NT2/D1 (cell line): ENCODE data around the gene MBLAC1.
A peak's percentile ranks its signal among the peaks of the same experiment; 100 is the strongest.

ENCODE experiments used
- DNase-seq: peaks from one replicate; pipeline ENCODE4 v3.0.0-alpha.2; 2011; ENCODE audit warnings: low read depth, low spot score
- H3K27me3 ChIP-seq: 2 replicates; pipeline ENCODE4 v1.6.0; 2011; ENCODE audit warnings: mild to moderate bottlenecking; ENCODE audit not compliant: insufficient read length, insufficient read depth
- H3K36me3 ChIP-seq: 2 replicates; pipeline ENCODE4 v1.6.1; 2011; ENCODE audit warnings: mild to moderate bottlenecking, low read length, mixed read lengths; ENCODE audit not compliant: insufficient read depth, insufficient read length
- H3K4me1 ChIP-seq: 2 replicates; pipeline ENCODE4 v1.5.1; 2011; ENCODE audit not compliant: insufficient read depth, insufficient read length
- H3K4me3 ChIP-seq: 2 replicates; pipeline ENCODE4 v1.5.1; 2011; ENCODE audit warnings: low read depth; ENCODE audit not compliant: insufficient read length
- H3K9ac ChIP-seq: 2 replicates; pipeline ENCODE4 v1.6.0; 2011; ENCODE audit warnings: low read depth; ENCODE audit not compliant: insufficient read length
- H3K9me3 ChIP-seq: 2 replicates; pipeline ENCODE4 v1.5.1; 2011; ENCODE audit warnings: mild to moderate bottlenecking, low read length; ENCODE audit not compliant: insufficient read depth
- SUZ12 ChIP-seq: IDR thresholded peaks from 2 replicates; pipeline ENCODE4 v1.6.1; 2011; ENCODE audit not compliant: insufficient read length, insufficient read depth; ENCODE audit errors: extremely low read depth
- YY1 ChIP-seq: IDR thresholded peaks from 2 replicates; pipeline ENCODE4 v1.6.1; 2011; ENCODE audit not compliant: insufficient read length, insufficient read depth
- ZNF274 ChIP-seq: IDR thresholded peaks from 2 replicates; pipeline ENCODE4 v1.6.1; 2011; ENCODE audit warnings: mild to moderate bottlenecking, low read depth, low read length

Gene MBLAC1

DNA sequence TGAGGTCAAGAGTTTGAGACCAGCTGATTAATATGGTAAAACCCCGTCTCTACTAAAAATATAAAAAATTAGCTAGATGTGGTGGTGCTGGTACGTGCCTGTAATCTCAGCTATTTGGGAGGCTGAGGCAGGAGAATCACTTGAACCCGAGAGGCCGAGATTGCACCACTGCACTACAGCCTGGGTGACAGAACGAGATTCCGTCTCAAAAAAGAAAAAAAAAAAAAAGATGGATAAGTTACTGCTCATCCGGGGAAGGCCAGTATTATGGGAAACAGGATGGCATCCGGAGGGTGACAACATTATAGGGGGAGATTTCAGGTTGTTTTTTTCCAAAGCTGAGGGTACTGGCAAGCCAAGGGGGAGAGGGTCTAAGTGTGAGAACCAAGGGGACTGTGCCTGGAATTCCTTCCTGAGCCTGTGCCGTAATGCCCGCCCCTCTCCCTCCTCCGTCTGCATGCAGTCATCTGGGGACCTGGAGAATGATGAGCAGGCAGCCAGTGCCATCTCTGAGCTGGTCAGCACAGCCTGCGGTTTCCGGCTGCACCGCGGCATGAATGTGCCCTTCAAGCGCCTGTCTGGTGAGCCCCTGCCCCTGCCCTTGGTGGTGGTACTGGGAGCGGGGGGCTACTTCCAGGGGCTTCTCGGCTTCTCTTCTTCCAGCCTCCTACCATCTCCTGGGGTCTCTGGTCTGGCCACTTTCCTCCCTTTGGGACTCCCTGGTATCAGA, 26.3 kb downstream of the MBLAC1 start:
- no peak for TF ChIP-seq YY1
- TF ChIP-seq SUZ12: no peak
- TF ChIP-seq ZNF274: no peak
- Histone ChIP-seq H3K4me1 (peaks cover 19% of the 10 kb centered on the region), H3K4me3 (no peak overlapping the region), H3K9ac (no peak overlapping the region), H3K9me3 (no peaks in the 10 kb centered on the region), H3K36me3 (peaks cover 52% of the 10 kb centered on the region), H3K27me3 (no peaks in the 10 kb centered on the region)
- DNase-seq: no peak

DNA sequence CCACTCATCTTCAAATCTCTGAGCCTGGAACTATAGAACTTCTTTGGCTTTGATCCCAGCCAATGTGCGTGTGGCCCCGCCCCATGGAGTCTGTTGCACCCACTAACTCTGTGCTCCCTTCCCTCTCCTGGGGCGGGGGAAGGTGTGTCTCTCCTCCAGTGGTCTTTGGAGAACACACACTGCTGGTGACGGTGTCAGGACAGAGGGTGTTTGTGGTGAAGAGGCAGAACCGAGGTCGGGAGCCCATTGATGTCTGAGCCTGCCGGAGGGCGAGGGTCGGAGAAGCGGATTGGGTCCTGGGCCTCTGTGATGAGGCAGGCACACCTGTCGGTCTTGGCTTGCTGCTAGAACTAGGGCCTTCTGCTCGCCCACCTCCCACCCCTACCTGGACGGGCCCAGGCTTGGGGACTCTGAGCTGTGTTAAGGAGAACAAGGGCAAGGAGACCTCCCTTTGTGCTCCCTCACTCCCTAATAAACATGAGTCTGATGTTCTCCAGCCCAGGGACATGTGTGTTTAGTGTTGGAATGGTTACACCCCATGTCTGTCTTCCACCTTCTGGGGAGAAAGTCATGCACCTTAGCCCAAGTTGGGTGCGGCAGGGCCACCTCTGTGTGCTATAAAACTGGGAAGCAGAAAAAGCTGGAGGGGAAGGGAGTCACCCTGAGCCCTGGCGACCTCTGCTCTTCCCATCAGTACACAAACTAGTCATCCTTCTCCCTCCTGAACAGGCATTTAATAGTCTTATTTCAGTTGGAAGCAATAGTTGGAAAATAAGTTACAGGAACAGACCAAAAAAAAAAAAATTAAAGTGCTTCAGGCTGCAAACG, 27.2 kb downstream of the MBLAC1 start:
- Histone ChIP-seq H3K4me3 (no peak overlapping the region), H3K36me3 (peaks cover 52% of the 10 kb centered on the region), H3K27me3 (no peaks in the 10 kb centered on the region), H3K4me1 (peaks cover 19% of the 10 kb centered on the region), H3K9ac (peak overlapping the region; percentile 57), H3K9me3 (no peaks in the 10 kb centered on the region)
- TF ChIP-seq SUZ12 (no peak), ZNF274 (no peak), YY1 (no peak)
- DNase-seq: no peak

DNA sequence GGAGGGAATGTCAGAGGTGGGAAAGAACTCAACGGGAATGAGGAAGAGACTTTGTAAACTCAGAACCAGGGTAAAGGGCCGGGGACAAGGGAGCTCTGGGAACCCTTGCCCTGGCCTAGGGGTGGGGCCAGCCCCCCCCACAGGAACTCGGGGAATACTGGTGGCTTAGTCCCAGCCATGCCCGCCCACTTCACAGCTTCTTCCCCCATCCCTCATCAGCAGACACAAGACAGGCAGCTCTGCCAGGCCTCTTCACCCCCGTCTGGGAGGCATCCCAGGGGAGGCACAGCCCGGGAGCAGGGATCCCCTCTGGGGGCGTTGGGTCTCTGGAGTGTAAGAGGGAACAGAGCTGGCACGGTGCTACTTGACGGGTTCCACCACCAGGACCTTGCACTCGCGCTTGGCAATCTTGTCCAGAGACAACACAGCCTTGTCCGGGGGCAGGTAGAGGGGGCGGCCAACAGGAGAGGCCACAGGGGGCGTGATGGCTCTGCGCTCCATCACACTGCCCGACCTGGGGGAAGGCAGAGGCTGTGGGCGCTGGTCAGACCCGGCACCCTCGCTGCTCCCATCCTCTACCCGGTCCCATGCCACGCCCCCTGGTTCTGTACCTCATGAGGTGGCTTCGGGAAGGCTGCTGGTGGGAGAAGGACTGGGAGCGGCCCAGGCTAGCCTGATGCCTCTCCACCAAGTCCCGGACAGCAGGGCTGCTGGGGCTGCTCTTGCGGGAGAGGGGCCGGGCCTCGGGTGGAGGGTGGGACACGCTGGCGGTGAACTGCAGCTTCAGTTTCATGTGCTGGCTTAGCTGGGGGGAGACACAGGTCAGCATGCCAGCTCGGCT, 28.1 kb downstream of the MBLAC1 start:
- no peak overlapping the region for H3K9ac ChIP-seq
- no peak for DNase-seq
- TF ChIP-seq SUZ12 (no peak), ZNF274 (no peak), YY1 (no peak)
- H3K4me1 ChIP-seq: peaks cover 19% of the 10 kb centered on the region
- H3K9me3 ChIP-seq: no peaks in the 10 kb centered on the region
- H3K36me3 ChIP-seq: peaks cover 52% of the 10 kb centered on the region
- no peaks in the 10 kb centered on the region for H3K27me3 ChIP-seq
- no peak overlapping the region for H3K4me3 ChIP-seq

DNA sequence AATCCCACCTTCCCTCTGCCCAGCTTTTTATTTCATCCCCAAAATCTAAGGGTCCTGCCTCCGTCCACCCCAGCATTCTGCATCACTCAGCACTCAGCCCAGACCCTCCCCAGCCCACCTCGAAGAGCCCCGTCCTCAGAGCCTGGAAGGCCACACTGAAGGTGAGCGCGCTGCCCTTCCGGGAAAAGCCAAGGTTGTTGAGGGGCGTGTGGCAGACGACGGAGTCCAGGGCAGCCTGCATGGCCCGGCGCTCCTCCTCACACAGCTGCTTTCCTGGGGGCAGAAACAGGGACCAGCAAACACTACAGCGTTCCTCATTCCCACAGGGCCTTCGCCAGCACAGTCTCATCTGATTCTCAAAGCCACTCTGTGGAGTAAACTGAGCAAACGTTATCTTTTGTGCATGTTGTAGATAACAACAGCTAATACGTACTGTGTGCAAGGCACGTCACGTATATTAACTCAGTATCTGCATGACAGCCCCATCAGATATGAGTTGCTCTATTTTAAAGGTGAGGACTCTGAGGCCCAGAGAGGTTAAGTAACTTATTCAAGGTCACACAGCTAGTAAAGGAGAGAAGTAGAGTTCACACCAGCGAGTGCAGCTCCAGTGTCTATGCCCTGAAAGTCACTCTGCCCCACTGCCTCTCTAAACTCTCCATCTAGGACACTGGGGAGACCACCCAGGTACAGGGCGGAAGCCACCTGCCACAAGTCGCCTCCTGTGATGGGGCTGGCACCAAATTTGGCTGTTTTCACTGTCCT, 29.0 kb downstream of the MBLAC1 start:
- TF ChIP-seq ZNF274 (no peak), SUZ12 (no peak)
- no peak for DNase-seq
- H3K27me3 ChIP-seq: no peaks in the 10 kb centered on the region
- no peaks in the 10 kb centered on the region for H3K9me3 ChIP-seq
- H3K36me3 ChIP-seq: peaks cover 52% of the 10 kb centered on the region
- H3K4me3 ChIP-seq: no peak overlapping the region
- peaks cover 19% of the 10 kb centered on the region for H3K4me1 ChIP-seq
- H3K9ac ChIP-seq: no peak overlapping the region

DNA sequence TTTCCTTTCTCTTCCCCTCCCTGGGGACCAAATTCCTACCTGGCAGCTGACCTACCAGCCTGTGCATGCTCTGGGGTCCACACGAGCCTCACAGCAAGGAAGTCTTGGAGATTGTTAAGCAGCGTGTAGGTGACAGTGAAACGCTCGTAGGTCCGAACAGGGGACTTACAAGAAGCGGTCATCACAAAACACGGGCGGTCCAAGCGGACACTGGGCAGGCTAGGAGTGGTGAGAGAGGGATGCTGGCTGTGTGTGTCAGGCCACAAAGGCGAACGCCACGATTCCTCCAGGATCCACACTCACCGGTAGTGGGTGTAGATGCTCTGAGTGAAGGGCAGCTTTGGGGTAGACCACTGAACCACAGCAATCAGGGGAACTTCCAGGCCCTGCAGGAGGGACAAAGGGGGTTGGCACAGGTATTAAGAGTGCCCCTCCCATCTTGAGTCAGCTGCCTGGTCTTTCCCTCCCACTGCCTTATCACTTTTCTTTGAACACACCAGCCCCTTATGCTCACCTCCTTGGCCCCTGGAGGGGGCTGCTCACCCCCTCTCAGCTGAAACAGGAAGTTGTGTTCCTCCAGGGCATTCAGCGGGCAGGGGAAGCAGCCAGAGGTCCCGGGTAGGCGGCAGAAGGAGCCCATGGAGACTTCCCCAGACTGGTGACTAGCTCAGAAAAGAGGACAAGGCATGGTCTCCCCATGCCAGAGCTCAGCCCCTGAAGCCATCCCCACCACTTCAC, 29.7 kb downstream of the MBLAC1 start:
- H3K9ac ChIP-seq: peak overlapping the region; percentile 70
- TF ChIP-seq SUZ12 (no peak), ZNF274 (no peak), YY1 (no peak)

DNA sequence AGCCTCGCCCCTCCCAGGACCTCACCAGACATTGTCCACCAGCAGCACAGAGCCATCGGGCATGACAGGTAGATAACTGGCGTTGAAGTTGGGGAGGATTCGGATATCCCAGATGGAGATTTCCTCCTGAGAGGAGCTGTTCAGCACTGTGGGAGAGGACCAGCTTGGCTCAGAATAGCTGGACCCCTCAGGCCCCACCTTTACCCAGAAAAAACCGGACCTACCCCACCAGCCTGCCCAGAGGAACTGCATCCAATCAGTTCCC, 30.2 kb downstream of the MBLAC1 start:
- Histone ChIP-seq H3K4me3 (peak overlapping the region; percentile 11), H3K9ac (no peak overlapping the region), H3K36me3 (peaks cover 48% of the 10 kb centered on the region), H3K9me3 (no peaks in the 10 kb centered on the region), H3K27me3 (no peaks in the 10 kb centered on the region), H3K4me1 (peaks cover 19% of the 10 kb centered on the region)
- DNase-seq: no peak
- no peak for TF ChIP-seq ZNF274
- TF ChIP-seq SUZ12: no peak
- no peak for TF ChIP-seq YY1

More for the DNA sequence above, 29.7 kb downstream of the MBLAC1 start:
- Histone ChIP-seq H3K36me3 (peaks cover 52% of the 10 kb centered on the region), H3K4me1 (peaks cover 19% of the 10 kb centered on the region), H3K4me3 (peak overlapping the region; percentile 11), H3K9me3 (no peaks in the 10 kb centered on the region), H3K27me3 (no peaks in the 10 kb centered on the region)
- DNase-seq: no peak
